NCI-H1930 (cell line): ENCODE data around the gene CAMK1.

Experiments used
- DNase-seq, 2 experiments: peaks; one replicate each; lab custom pipeline; 2025; lab: John Stamatoyannopoulos, UW

The CAMK1 gene

GRCh38 chr3:9769426-9770275, at the start of gene CAMK1:
TSS of gene CAMK1 (minus strand) at chr3:9769947. CDS start at chr3:9767749, 2,198 bp downstream.
- DNase-seq, result no peak

DNA sequence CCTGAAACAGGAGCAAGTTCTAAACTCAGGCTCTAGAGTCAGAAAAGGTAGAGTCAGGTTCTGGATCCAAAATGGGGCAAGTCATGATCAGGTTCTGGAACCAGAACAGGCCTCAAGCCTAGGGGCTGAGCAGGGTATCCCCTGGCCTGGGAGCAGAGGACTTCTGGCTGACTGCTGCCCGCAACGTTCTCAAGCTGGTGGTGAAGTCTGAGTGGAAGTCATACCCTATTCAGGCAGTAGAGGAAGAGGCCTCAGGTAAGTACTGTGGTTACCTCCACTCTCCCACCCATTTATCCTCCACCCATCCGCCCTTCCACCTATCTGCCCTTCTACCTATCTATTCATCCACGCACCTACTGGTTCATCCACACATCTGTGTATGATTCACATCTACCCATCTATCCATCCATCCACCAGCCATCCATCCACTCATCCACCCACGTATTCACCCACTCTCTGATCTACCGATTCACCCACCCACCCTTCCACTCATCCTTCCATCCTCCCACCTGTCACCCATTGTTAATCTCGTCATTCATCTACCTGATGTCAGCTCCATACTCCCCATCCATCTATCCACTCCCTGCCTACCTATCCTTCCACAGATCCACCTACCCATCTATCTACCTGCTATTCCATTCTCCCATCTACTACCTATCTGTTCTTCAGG, 49.1 kb upstream of the CAMK1 start:
- no peak for DNase-seq

DNA sequence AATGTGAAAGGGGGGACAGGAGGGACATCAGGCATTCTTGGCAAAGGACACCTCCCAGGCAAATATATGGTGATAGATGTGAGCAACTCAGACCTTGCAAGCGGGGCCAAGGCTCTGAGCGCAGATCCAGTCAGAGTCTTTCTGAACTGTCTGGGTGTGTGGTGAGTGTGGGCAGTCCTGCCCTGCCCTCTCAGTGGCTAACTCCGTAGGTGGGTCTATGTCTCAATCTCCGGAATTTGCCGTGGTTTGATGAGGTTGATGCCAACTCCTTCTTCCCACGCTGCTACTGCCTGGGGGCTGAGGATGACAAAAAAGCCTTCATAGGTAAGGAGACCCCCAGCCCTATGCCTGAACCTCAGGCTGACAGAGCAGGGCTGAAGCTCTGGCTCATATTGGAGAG, 47.7 kb upstream of the CAMK1 start:
- no peak for DNase-seq

DNA sequence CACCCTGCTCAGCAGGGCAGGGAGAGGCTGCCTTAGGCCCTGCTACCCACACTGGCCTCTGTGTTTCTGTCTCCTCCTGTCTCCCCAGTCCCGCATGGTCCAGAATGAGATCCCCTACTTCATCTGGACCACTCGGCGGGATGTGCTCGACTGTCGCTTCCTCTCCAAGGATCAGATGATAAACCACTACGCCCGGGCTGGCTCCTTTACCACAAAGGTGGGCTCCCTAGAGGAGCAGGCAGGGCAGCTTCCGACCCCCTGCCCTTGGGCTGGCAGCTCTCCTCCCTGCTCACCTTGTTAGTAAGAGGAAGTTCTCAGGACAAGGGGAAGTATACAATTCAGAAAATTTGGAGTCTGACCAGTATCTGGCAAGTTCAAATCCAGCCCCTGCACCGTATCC, 46.2 kb upstream of the CAMK1 start:
- no peak for DNase-seq

GRCh38 chr3:9812870-9813483, 43.2 kb upstream of the CAMK1 start:
- no peak for DNase-seq

GRCh38 chr3:9810846-9811245, 41.1 kb upstream of the CAMK1 start:
- DNase-seq, result no peak

GRCh38 chr3:9810433-9810770, 40.7 kb upstream of the CAMK1 start:
- no peak for DNase-seq

GRCh38 chr3:9809615-9810432, 40.1 kb upstream of the CAMK1 start, which contains the start of gene TTLL3:
TSS of gene TTLL3 (plus strand) at chr3:9810262. CDS start at chr3:9810662, 400 bp downstream.
- peak; percentile 20 to 34 for DNase-seq

- DNase-seq, result no peak
These were observed 39.5 kb upstream of the CAMK1 start for GRCh38 chr3:9809239-9809614.

DNA sequence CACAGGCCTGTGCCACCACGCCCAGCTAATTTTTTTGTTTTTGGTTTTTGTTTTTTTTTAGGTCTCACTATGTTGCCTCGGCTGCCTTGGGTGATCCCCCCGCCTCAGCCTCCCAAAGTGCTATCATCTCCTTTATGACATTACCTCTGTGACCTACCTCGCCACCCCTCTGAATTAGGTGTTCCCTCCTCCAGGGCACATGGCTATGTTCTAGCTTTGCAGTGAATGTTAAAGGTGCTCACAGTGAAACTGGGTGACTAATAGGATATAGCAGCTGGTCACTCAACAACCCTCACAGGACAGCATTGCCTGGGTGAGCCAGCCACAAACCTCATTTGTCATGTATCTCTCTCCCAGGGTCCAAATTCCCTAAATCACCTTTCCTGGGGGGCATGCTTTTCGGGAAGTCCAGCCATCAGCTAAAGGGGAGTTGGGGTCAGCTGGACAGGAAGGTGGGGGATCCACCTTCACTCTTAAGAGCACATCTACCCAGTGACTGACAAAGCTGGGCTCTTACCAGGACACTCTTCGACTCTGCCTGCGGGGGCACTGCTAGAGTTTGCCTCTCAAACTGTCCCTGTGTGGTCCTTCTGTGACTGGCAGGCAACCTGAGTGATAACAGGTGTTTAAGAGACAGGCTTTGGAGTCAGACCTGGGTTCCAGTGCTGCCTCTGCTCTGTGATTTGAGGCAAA, 38.7 kb upstream of the CAMK1 start:
- DNase-seq, result peak; percentile 12 to 20

DNA sequence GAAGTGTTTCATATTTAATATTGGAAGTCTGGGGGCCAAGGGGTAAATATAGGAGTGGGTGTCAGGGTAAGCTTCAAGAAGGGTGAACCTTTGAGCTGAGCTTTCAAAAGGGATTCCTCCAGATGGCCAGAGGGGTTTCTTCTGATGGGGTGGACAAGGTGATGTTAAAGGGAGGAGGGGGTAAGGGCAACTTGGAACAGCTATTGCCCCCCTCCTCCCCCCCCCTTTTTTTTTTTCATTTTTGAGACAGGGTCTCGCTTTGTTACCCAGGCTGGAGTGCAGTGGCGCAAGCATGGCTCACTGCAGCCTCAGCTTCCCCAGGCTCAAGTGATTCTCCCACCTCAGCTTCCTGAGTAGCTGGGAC, 38.2 kb upstream of the CAMK1 start:
- DNase-seq, result no peak

DNA sequence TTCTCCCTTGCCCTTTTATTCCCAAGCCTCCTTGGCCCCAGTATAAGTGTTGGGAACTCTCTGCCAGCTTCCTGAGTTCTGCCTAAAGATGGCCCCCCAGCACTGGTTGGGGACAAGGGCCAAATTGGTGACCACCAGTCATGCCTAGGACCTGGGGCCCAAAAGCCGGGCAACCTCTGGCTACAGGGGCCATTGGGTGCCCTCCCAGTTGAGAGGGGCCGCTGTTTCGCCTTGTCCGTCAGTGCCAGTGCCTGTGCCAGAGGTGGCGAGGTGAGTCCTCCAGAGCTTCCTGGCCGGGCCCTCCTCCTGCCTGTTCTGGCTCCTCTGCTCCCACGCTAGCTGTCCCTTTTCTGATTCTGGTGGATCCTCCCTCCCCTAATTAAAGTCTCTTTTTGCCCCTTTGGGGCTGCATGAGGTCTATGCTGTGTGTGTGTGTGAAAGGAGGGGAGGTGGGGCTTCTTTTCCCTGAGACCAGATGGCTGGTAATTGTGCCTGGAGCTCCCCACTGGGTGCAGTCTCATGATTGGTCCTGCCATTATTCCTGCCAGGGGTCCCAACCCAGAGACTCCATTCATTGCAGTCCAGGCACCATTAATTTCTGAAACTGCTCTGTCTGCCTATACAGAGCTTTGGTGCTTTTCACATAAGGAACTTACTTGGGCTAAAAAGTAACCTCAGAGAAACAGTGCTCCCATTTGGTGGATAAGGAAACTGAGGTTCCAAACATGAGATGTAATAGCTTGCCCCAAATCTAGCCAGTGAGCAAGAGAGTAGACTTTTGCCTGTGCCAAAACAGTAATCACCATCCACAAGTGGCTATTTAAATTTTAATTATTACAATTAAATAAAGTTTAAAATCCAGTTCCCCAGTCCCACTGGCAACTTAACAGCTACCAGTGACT, 37.2 kb upstream of the CAMK1 start:
- DNase-seq, result no peak

DNA sequence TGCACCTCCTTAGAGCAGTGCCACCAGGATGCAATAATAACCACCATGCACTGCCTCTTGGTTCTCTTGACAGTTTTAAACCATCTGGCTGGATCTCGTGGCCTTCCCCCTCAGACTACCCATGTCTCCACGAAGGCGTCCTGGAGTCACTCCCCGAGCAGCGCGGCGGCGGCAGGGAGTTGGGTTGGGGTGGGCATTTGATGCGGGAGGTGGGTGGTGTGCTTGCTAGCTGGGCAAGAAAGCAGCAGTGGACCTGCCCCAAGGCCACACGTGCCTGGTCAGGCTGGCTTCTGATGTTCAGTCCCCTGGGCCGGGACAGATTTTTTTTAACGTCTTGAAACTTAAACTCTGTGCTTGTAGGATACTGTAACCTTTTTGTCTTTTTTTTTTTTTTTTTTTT, 36.4 kb upstream of the CAMK1 start:
- DNase-seq, result no peak

- no peak for DNase-seq
These were observed 35.2 kb upstream of the CAMK1 start for GRCh38 chr3:9804996-9805395.

DNA sequence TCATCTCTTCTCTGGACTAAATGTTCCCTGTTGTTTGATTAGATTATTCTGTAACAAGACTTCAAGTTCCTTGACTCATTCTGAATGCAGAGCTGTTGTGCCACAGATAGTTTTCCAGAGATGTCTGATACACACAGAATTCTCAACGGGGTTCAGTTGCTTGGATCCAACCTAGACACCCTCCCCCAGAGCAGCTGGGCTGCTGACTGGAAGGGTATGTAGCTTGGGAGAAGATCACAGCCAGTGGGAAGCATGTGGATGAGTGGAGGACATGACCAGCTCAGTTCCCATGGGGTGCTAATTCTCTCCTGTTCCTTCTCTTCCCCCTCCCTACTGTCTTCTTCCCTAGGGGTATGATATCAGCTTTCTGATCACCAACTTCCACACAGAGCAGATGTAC, 33.7 kb upstream of the CAMK1 start:
- DNase-seq, result no peak

DNA sequence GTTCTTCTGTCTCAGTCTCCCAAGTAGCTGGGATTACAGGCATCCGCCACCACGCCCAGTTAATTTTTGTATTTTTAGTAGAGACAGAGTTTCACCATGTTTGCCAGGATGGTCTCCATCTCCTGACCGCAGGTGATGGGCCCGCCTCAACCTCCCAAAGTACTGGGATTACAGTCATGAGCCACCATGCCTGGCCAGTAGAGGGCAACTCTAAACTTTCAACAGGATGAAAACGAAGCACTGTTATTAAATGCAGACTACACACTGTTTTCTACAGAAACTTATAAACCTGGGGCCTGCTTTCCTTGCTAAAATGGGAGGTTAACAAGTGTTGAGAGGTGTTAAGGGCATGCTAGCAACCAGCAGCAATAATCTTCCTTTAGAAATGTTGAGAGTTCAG, 30.8 kb upstream of the CAMK1 start:
- no peak for DNase-seq

DNA sequence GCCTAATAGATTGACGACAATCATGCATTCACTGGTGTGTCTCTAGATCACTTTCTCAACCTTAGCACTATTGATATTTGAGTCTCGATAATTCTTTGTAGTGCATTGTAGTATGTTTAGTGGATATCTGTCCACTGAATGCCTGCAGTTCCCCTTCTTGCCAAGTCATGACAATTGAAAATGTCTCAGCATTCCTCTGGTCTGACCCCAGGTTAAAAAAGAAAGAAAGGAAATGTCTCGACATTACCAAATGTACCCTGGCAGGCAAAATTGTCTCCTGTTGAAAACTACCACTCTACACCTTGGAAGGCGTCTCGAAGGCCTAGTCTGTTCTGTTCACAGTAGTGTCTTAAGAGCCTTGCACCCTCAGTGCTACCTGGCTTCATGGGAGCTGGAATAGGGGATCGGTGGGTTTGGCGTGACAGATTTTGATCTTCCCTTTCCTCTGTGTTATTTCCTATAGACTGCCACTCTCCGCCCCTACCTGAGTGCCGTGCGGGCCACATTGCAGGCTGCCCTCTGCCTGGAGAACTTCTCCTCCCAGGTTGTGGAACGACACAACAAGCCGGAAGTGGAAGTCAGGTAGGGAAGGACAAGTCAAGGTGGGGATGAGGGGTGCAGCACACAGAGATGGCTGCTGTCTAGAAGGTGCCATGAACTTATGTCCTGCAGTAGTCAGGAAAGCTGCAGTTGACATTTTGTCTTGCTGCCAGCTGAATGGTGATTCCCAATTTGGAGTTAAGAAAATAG, 27.6 kb upstream of the CAMK1 start:
- no peak for DNase-seq

DNA sequence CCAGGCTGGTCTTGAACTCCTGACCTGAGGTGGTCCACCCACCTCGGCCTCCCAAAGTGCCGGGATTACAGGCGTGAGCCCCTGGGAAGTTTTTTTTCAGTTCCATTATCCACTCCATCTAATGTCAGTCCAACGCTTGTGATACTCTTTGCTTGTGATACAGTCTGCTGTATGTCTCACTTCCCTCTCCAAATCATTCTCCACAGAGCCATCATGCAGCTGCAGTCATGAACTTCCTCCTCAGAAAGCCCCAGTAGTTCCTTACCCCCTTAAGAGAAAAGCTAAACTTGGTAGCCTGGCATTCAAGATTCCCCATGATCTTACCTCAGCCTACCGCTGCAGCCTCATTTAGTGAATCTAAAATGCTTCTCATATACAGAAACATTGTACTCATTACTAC, 25.5 kb upstream of the CAMK1 start:
- DNase-seq, result no peak

DNA sequence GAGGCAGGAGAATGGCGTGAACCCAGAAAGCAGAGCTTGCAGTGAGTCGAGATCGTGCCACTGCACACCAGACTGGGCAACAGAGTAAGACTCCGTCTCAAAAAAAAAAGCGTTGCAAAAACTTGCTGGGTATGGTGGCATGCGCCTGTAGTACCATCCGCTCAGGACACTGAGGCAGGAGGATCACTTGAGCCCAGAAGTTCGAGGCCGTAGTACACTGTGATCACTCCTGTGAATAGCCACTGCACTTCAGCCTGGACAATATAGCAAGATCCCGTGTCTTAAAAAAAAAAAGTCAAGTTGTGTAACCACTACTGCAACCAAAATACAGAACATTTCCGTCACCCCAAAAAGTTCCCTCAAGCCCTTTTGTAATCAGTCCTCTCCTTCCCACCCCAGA, 24.7 kb upstream of the CAMK1 start:
- DNase-seq, result no peak
